ENCODE data around the gene BPIFB3. TPM values are rescaled to one million over a fixed set of nuclear protein-coding genes. Genes with fewer than 3 reads are reported as not detected.

The BPIFB3 gene
- total RNA-seq, 1 donor from 2014 or later, result not detected

DNA sequence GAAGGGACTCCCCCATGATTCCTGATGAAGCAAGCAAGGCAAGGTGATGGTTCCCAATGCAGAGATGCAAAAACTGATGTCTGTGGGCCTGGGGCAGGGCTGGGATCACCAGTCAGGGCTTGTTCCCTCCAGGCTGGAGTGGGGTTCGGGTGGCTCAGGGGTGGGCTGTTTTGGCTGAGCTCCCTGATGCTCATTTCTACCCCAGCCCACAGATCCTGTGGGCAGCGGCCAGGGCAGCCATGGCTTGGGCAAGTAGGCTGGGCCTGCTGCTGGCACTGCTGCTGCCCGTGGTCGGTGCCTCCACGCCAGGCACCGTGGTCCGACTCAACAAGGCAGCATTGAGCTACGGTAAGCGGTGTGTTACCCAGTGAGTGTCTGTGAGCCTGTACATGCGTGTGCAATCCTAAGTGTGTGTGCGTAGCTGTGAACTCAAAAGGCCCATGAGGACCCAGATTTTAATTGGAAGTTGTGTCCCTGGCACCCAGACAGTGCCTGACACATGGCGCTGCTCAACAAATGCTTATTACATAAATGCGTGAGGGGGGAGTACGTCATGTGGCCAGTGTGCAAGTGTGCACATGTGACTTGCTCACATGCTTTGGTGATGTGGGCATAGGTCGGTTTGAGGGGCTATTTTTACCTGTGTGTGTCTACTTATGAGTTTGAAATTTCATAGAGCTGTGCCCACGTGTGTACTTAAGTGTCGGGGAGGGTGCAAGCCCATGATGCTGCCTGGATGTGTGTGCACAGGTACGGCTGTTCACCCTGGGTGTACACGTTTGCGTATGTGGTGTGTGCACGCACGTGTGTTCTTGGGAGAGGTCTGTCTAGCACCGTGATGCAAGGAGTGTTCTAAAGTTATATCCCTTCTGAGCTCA is 45.1 kb upstream of the BPIFB3 start:
- Histone ChIP-seq H3K27me3 (no peaks in the 10 kb centered on the region), H3K9me3 (ENCODE audit: low read depth) (no peaks in the 10 kb centered on the region), H3K79me2 (ENCODE audit: low read depth) (no peaks in the 10 kb centered on the region), H3K4me2 (no peak overlapping the region), H3K9ac (no peak overlapping the region), H3F3A (ENCODE audit: low read depth) (no peaks in the 10 kb centered on the region), H3K4me3 (no peak overlapping the region), H3K36me3 (no peaks in the 10 kb centered on the region), H4K20me1 (ENCODE audit: low read depth) (no peaks in the 10 kb centered on the region), H3K4me1 (no peaks in the 10 kb centered on the region), H2AFZ (replicated peaks) (no peak overlapping the region), H3K27ac (no peak overlapping the region)
- Mint-ChIP-seq H3K4me3 (no peak overlapping the region), H3K27me3 (ENCODE audit: insufficient read depth, low read depth) (peaks cover 18% of the 10 kb centered on the region), H3K9me3 (peaks cover 2% of the 10 kb centered on the region), H3K27ac (peak overlapping the region; percentile 61), H3K4me1 (peaks cover 29% of the 10 kb centered on the region), H3K36me3 (no peaks in the 10 kb centered on the region)
- no peak for DNase-seq (ENCODE audit: low spot score)
- TF ChIP-seq EZH2 (IDR thresholded peaks at IDR 0.05), result no peak
- TF ChIP-seq EZH2phosphoT487 (IDR thresholded peaks at IDR 0.05), result no peak
- TF ChIP-seq CTCF (IDR thresholded peaks at IDR 0.05), result no peak

GRCh38 chr20:33009214-33010132 is 44.2 kb upstream of the BPIFB3 start:
- Histone ChIP-seq H4K20me1 (ENCODE audit: low read depth) (no peaks in the 10 kb centered on the region), H3K27me3 (no peaks in the 10 kb centered on the region), H3K9ac (no peak overlapping the region), H3K36me3 (no peaks in the 10 kb centered on the region), H3K9me3 (ENCODE audit: low read depth) (no peaks in the 10 kb centered on the region), H3K27ac (no peak overlapping the region), H3K4me1 (no peaks in the 10 kb centered on the region), H3K4me2 (no peak overlapping the region), H2AFZ (replicated peaks) (no peak overlapping the region), H3K79me2 (ENCODE audit: low read depth) (no peaks in the 10 kb centered on the region), H3F3A (ENCODE audit: low read depth) (no peaks in the 10 kb centered on the region), H3K4me3 (no peak overlapping the region)
- H3K27ac Mint-ChIP-seq, result peak overlapping the region; percentile 61
- no peaks in the 10 kb centered on the region for H3K36me3 Mint-ChIP-seq
- peak overlapping the region; percentile 41 for H3K4me3 Mint-ChIP-seq
- TF ChIP-seq EZH2 (IDR thresholded peaks at IDR 0.05), result no peak
- TF ChIP-seq EZH2phosphoT487 (IDR thresholded peaks at IDR 0.05), result no peak
- no peak for TF ChIP-seq CTCF (IDR thresholded peaks at IDR 0.05)
- no peak for DNase-seq (ENCODE audit: low spot score)
- peaks cover 2% of the 10 kb centered on the region for H3K9me3 Mint-ChIP-seq
- H3K4me1 Mint-ChIP-seq, result peaks cover 31% of the 10 kb centered on the region
- H3K27me3 Mint-ChIP-seq (ENCODE audit: insufficient read depth, low read depth), result peaks cover 18% of the 10 kb centered on the region

DNA sequence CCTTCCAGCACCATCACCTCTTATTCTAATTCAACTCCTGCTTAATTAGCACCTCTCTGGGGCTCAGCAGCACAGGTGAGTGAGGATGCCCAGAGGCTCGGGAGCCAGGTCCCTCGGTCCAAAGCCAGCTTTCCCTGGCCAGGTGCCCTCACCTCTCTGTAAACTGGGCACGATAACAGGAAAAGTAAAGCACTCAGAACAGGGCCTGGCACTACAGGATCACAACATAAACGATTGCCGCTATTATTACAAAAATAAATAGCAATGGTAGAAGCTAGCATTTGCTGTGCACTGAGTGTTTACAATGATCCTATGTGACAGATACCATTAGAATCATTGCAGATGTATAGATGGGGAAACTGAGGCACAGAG is 43.6 kb upstream of the BPIFB3 start:
- no peak overlapping the region for H3K27ac ChIP-seq
- H4K20me1 ChIP-seq (ENCODE audit: low read depth), result no peaks in the 10 kb centered on the region
- no peaks in the 10 kb centered on the region for H3K36me3 ChIP-seq
- H3K79me2 ChIP-seq (ENCODE audit: low read depth), result no peaks in the 10 kb centered on the region
- Mint-ChIP-seq H3K27ac (peak overlapping the region; percentile 53), H3K4me3 (no peak overlapping the region), H3K9me3 (peaks cover 2% of the 10 kb centered on the region), H3K36me3 (no peaks in the 10 kb centered on the region), H3K27me3 (ENCODE audit: insufficient read depth, low read depth) (peaks cover 21% of the 10 kb centered on the region), H3K4me1 (peaks cover 36% of the 10 kb centered on the region)
- H3F3A ChIP-seq (ENCODE audit: low read depth), result no peaks in the 10 kb centered on the region
- no peak for DNase-seq (ENCODE audit: low spot score)
- H3K4me1 ChIP-seq, result no peaks in the 10 kb centered on the region
- no peak overlapping the region for H3K4me2 ChIP-seq
- H3K27me3 ChIP-seq, result no peaks in the 10 kb centered on the region
- no peak overlapping the region for H3K4me3 ChIP-seq
- no peak overlapping the region for H3K9ac ChIP-seq
- no peaks in the 10 kb centered on the region for H3K9me3 ChIP-seq (ENCODE audit: low read depth)
- TF ChIP-seq EZH2phosphoT487 (IDR thresholded peaks at IDR 0.05), result no peak
- no peak for TF ChIP-seq EZH2 (IDR thresholded peaks at IDR 0.05)
- TF ChIP-seq CTCF (IDR thresholded peaks at IDR 0.05), result no peak
- H2AFZ ChIP-seq (replicated peaks), result no peak overlapping the region

Data from neural progenitor cell (in vitro differentiated cells).